ENCODE results near the gene SORBS2.

GRCh38 chr4:185841451-185841850 lies 29.5 kb upstream of the SORBS2 start:
- TF ChIP-seq POLR2A (IDR thresholded peaks at IDR 0.05) (no peak), CTCF (IDR thresholded peaks at IDR 0.05) (no peak)

Measured in suprapubic skin (tissue), 3 donors.